Adrenal gland (tissue), 5 donors: ENCODE results near the gene CBARP.

ENCODE experiments used
- POLR2A ChIP-seq, 2 donors: fragments of 450-650 bp; IDR thresholded peaks; one replicate each; pipeline ENCODE4 v1.6.1; 2017; ENCODE audit warnings: antibody characterized with exemption in 2 of 2, mild to moderate bottlenecking in 2 of 2, moderate library complexity in 1 of 2
- TF ChIP-seq, protein P1 (sequence below), 6 experiments: fragments of 450-650 bp in 4 of 6; fragments of 200-600 bp in 2 of 6; sonication (generic) in 1 of 6; IDR thresholded peaks; 1 replicate in 5 of 6; 2 replicates in 1 of 6; pipeline versions ENCODE4 v1.5.1 to v1.8.0; 2016 to 2021; ENCODE audit warnings: antibody characterized with exemption in 6 of 6, mild to moderate bottlenecking in 2 of 6, moderate library complexity in 1 of 6
- donor health status: DM: no; HTN: no; CAD: no.

DNA sequence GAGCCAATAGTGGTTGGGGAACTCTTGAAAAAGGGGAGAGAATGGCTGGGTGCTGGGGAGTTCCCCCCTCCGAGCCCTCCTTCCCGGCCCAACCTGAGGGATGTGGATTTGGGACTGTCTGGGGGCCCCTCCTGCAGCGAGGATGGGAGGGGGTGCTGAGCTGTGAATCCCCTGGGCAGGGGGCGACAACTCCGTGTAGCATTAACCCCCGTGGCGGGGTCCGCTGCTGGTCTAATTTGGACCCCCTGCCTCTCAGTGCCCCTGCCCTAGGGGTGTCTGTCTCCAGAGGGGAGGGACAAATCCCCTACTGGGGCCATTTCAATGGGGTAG is 20.3 kb upstream of the CBARP start:
- TF ChIP-seq, protein P1, sequence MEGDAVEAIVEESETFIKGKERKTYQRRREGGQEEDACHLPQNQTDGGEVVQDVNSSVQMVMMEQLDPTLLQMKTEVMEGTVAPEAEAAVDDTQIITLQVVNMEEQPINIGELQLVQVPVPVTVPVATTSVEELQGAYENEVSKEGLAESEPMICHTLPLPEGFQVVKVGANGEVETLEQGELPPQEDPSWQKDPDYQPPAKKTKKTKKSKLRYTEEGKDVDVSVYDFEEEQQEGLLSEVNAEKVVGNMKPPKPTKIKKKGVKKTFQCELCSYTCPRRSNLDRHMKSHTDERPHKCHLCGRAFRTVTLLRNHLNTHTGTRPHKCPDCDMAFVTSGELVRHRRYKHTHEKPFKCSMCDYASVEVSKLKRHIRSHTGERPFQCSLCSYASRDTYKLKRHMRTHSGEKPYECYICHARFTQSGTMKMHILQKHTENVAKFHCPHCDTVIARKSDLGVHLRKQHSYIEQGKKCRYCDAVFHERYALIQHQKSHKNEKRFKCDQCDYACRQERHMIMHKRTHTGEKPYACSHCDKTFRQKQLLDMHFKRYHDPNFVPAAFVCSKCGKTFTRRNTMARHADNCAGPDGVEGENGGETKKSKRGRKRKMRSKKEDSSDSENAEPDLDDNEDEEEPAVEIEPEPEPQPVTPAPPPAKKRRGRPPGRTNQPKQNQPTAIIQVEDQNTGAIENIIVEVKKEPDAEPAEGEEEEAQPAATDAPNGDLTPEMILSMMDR (IDR thresholded peaks at IDR 0.05): no peak
- no peak for TF ChIP-seq POLR2A (IDR thresholded peaks at IDR 0.05)
